HepG2 (cell line): ENCODE measurements around the gene CMKLR1. TPM values are rescaled to one million over a fixed set of nuclear protein-coding genes. Genes with fewer than 3 reads are reported as not detected.

Experiments
- ATAC-seq: fragments of 200-7000 bp; cut with Tn5 transposase; 3 replicates; pipeline ENCODE4 v1.9.1; 2020; ENCODE audit warnings: mild to moderate bottlenecking, moderate library complexity
- BruUV-seq: library from RNA; stranded (reverse); fragments of 400-500 nt; replicated peaks from 2 replicates; lab custom pipeline; 2021; lab: Mats Ljungman, UMichigan
- CTCF ChIA-PET: fragments of 300-600 bp; formaldehyde crosslinking; extraction: SDS; loops from one replicate; lab custom pipeline; 2021; ENCODE audit warnings: low total read pairs, inconsistent platforms, low intra/inter-chr PET ratio; lab: Yijun Ruan, JAX
- POLR2A ChIA-PET: fragments of 350-600 bp; sonication (Branson Sonifier 250); formaldehyde crosslinking; loops from one replicate; lab custom pipeline; 2020; ENCODE audit warnings: antibody characterized with exemption, inconsistent platforms; lab: Yijun Ruan, JAX
- DNase-seq: peaks from one replicate; pipeline ENCODE4 v3.0.0-alpha.2; 2015; ENCODE audit warnings: low spot score
- FAIRE-seq: peaks from 3 replicates; lab custom pipeline; 2011; peaks lifted over from hg19 to GRCh38; lab: Jason Lieb, UNC
- H2AFZ ChIP-seq: one replicate; pipeline ENCODE4 v1.6.1; 2011; ENCODE audit warnings: low read length, inconsistent platforms
- H3K27ac ChIP-seq: fragments of 300-600 bp; 3 replicates; pipeline ENCODE4 v1.8.0; 2011; ENCODE audit warnings: mixed run types, mild to moderate bottlenecking, mixed read lengths, low read length, inconsistent platforms; ENCODE audit not compliant: insufficient read depth; ENCODE audit errors: extremely low read length
- H3K27me3 ChIP-seq, 2 experiments: fragments of 200-600 bp in 1 of 2; 2 replicates in 1 of 2; 3 replicates in 1 of 2; pipeline versions ENCODE4 v1.6.0 to v1.8.0; 2011; ENCODE audit warnings: low read length in 2 of 2, mild to moderate bottlenecking in 2 of 2, moderate library complexity in 2 of 2, inconsistent platforms in 1 of 2; ENCODE audit not compliant: insufficient read depth in 2 of 2, control insufficient read depth in 1 of 2
- H3K36me3 ChIP-seq, 2 experiments: fragments of 200-600 bp in 1 of 2; replicated peaks in 1 of 2; 2 replicates in 1 of 2; 3 replicates in 1 of 2; pipeline versions ENCODE4 v1.5.1 to v1.8.0; 2011; ENCODE audit warnings: low read length in 2 of 2, inconsistent platforms in 1 of 2; ENCODE audit not compliant: insufficient read depth in 2 of 2, control insufficient read depth in 1 of 2
- H3K4me1 ChIP-seq: 2 replicates; pipeline ENCODE4 v1.5.1; 2012; ENCODE audit warnings: low read length, inconsistent platforms; ENCODE audit not compliant: insufficient read depth
- H3K4me2 ChIP-seq: 2 replicates; pipeline ENCODE4 v1.6.0; 2011; ENCODE audit warnings: low read depth, low read length, inconsistent platforms
- H3K4me3 ChIP-seq, 3 experiments: fragments of 200-600 bp in 1 of 3; sonication (generic), shearing (Covaris generic) in 1 of 3; replicated peaks in 1 of 3; 2 replicates each; pipeline ENCODE4 v1.5.1; 2011 to 2016; ENCODE audit warnings: low read length in 3 of 3, inconsistent platforms in 2 of 3, low read depth in 2 of 3, mild to moderate bottlenecking in 2 of 3, control low read depth in 1 of 3, mixed read lengths in 1 of 3; ENCODE audit not compliant: insufficient read depth in 1 of 3
- H3K79me2 ChIP-seq: one replicate; pipeline ENCODE4 v1.6.1; 2011; ENCODE audit warnings: low read length, inconsistent platforms; ENCODE audit not compliant: insufficient read depth
- H3K9ac ChIP-seq: 2 replicates; pipeline ENCODE4 v1.6.0; 2011; ENCODE audit warnings: mild to moderate bottlenecking, low read depth, low read length, inconsistent platforms; ENCODE audit not compliant: insufficient read depth
- H3K9me3 ChIP-seq: 2 replicates; pipeline ENCODE4 v1.5.1; 2012; ENCODE audit warnings: mild to moderate bottlenecking, low read length
- H4K20me1 ChIP-seq: 2 replicates; pipeline ENCODE4 v1.6.0; 2011; ENCODE audit warnings: inconsistent platforms, mild to moderate bottlenecking, low read length, moderate library complexity; ENCODE audit not compliant: insufficient read depth
- BRCA1 ChIP-seq: sonication (generic); formaldehyde crosslinking; IDR thresholded peaks from 2 replicates; pipeline ENCODE4 v1.4.0; 2020; ENCODE audit warnings: missing genetic modification reagents
- HDAC6 ChIP-seq: fragments of 200-600 bp; sonication (generic); IDR thresholded peaks from 2 replicates; pipeline ENCODE4 v1.7.0; 2017; ENCODE audit warnings: mild to moderate bottlenecking, antibody characterized with exemption, low read length, low read depth
- NFRKB ChIP-seq: fragments of 450-650 bp; IDR thresholded peaks from 2 replicates; pipeline ENCODE4 v1.6.1; 2017
- NONO ChIP-seq, 2 experiments: fragments of 450-650 bp in 1 of 2; sonication (generic) in 1 of 2; formaldehyde crosslinking in 1 of 2; IDR thresholded peaks in 1 of 2; conservative IDR thresholded peaks in 1 of 2; 2 replicates each; pipeline versions ENCODE4 v1.6.1 to v1.8.0; 2017 to 2022; ENCODE audit warnings: mild to moderate bottlenecking in 1 of 2, missing genetic modification reagents in 1 of 2, moderate library complexity in 1 of 2
- ZNF543 ChIP-seq: sonication (generic); formaldehyde crosslinking; IDR thresholded peaks from 2 replicates; pipeline ENCODE4 v1.4.0; 2020; ENCODE audit warnings: mild to moderate bottlenecking, missing genetic modification reagents
- WGBS: methylation state at CpG from one replicate; pipeline ENCODE4 v1.1.6; 2017; ENCODE audit warnings: low lambda C conversion rate; 5-methylcytosine and 5-hydroxymethylcytosine counted together
- in situ Hi-C: cut with HindIII; loops from 2 replicates; pipeline ENCODE4 v1.10.0; 2017; ENCODE audit warnings: low pct_unique_long_range_greater_than_20kb; ENCODE audit not compliant: extremely low pct_ligation_motif_present
- intact Hi-C: fragments of 100-400 bp; cut with micrococcal nuclease; formaldehyde crosslinking; loops from one replicate; pipeline ENCODE4 v1.10.0; 2022; ENCODE audit not compliant: unreplicated experiment
- polyA plus RNA-seq, 8 experiments: library from polyadenylated mRNA; depleted of rRNA in 3 of 8; stranded (reverse) in 7 of 8; unstranded in 1 of 8; fragments of >200 nt; fragmentation: Illumina TruSeq in 4 of 8; extraction: Trizol in 4 of 8; gene quantifications; 2 replicates each; pipeline versions ENCODE4 v1.2.1 to v1.2.3, GENCODE V29; 2011 to 2016; ENCODE audit warnings: low read depth in 4 of 8, missing spikeins in 1 of 8, mixed read lengths in 1 of 8; ENCODE audit not compliant: insufficient read depth in 1 of 8
- total RNA-seq, 5 experiments: library from RNA; depleted of rRNA; stranded (reverse); fragments of >200 nt; fragmentation: Illumina TruSeq; extraction: Trizol; gene quantifications; 2 replicates each; pipeline ENCODE4 v1.2.3, GENCODE V29; 2016; ENCODE audit warnings: low read depth in 1 of 5
- TF ChIP-seq, protein P1 (sequence below): sonication (generic); formaldehyde crosslinking; IDR thresholded peaks from 2 replicates; pipeline ENCODE4 v1.8.1; 2023; ENCODE audit warnings: mild to moderate bottlenecking, missing genetic modification reagents
- TF ChIP-seq, protein P2 (sequence below): sonication (generic); formaldehyde crosslinking; IDR thresholded peaks from 2 replicates; pipeline ENCODE4 v1.9.0; 2021; ENCODE audit warnings: missing genetic modification reagents, borderline replicate concordance
- TF ChIP-seq, protein P3 (sequence below): sonication (generic); formaldehyde crosslinking; IDR thresholded peaks from 2 replicates; pipeline ENCODE4 v1.5.0; 2020; ENCODE audit warnings: mild to moderate bottlenecking, missing genetic modification reagents, borderline replicate concordance
- TF ChIP-seq, protein P4 (sequence below): sonication (generic); formaldehyde crosslinking; IDR thresholded peaks from 2 replicates; pipeline ENCODE4 v1.5.1; 2020; ENCODE audit warnings: missing genetic modification reagents, mild to moderate bottlenecking, borderline replicate concordance
- TF ChIP-seq, protein P5 (sequence below): IDR thresholded peaks from 2 replicates; pipeline ENCODE4 v1.6.1; 2016; ENCODE audit warnings: low read depth

Gene CMKLR1
- total and polyA plus RNA-seq, 2 of the 13 experiments (the other 11 are each of a cell fraction or from before 2014, with no cell fraction given), result not detected

DNA sequence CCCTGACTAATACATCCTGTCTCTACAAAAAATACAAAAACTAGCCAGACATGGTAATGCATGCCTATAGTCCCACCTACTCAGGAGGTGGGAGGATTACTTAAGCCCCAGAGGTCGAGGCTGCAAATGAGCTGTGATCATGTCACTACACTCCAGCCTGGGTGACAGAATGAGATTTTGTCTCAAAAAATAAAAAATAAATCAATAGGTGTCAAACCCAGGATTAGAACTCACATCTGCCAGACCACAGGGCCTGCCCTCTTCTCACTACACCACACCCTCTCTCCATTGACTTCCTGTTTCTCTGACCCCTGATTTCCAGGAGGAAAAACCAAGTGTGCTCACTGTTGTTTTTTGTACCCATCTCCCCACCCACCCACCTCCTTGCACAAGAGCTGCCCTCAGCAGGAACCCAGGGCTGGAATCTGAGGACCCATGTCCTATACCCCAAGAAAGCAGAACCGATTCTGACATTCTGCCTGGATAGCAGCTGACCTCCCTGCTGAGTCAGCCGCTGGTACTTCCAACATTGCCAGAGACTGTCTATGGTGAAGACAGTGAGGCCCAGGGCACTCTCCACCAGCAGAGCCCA is 6.2 kb downstream of the CMKLR1 start (continued):
- TF ChIP-seq, protein P1, sequence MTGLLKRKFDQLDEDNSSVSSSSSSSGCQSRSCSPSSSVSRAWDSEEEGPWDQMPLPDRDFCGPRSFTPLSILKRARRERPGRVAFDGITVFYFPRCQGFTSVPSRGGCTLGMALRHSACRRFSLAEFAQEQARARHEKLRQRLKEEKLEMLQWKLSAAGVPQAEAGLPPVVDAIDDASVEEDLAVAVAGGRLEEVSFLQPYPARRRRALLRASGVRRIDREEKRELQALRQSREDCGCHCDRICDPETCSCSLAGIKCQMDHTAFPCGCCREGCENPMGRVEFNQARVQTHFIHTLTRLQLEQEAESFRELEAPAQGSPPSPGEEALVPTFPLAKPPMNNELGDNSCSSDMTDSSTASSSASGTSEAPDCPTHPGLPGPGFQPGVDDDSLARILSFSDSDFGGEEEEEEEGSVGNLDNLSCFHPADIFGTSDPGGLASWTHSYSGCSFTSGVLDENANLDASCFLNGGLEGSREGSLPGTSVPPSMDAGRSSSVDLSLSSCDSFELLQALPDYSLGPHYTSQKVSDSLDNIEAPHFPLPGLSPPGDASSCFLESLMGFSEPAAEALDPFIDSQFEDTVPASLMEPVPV (CRISPR knock-in tag), result no peak
- no peak for TF ChIP-seq HDAC6
- TF ChIP-seq ZNF543 (CRISPR knock-in tag), result no peak
- TF ChIP-seq BRCA1 (CRISPR knock-in tag), result no peak
- TF ChIP-seq, protein P2, sequence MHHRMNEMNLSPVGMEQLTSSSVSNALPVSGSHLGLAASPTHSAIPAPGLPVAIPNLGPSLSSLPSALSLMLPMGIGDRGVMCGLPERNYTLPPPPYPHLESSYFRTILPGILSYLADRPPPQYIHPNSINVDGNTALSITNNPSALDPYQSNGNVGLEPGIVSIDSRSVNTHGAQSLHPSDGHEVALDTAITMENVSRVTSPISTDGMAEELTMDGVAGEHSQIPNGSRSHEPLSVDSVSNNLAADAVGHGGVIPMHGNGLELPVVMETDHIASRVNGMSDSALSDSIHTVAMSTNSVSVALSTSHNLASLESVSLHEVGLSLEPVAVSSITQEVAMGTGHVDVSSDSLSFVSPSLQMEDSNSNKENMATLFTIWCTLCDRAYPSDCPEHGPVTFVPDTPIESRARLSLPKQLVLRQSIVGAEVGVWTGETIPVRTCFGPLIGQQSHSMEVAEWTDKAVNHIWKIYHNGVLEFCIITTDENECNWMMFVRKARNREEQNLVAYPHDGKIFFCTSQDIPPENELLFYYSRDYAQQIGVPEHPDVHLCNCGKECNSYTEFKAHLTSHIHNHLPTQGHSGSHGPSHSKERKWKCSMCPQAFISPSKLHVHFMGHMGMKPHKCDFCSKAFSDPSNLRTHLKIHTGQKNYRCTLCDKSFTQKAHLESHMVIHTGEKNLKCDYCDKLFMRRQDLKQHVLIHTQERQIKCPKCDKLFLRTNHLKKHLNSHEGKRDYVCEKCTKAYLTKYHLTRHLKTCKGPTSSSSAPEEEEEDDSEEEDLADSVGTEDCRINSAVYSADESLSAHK (CRISPR knock-in tag), result no peak
- TF ChIP-seq, all 625 proteins: peak for 0

DNA sequence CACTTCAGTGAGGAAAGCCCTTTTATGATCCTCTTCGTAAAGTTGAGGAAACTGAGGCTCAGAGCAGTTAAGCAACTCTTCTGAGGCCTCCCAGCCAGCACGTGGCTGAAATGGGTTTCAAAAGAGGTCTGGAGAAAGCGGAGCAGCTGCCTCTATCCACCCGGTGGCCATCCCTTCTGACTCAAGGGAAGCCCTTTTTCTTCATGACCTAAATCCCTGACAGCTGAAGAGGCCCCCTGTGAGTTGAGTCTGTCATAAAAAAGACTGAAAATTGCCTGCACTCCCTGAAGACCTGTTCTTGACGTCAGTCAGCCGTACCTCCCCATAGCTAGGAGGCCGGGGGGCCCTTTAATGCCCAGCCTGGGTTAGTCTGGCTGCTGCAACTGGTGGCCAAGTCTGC is 10.7 kb downstream of the CMKLR1 start:
- no peak overlapping the region for H3K4me2 ChIP-seq
- H3K79me2 ChIP-seq, result no peaks in the 10 kb centered on the region
- no peaks in the 10 kb centered on the region for H4K20me1 ChIP-seq
- FAIRE-seq (no peak), DNase-seq (no peak), ATAC-seq (no peak)
- H2AFZ ChIP-seq, result no peak overlapping the region
- no peak overlapping the region for H3K9ac ChIP-seq
- H3K27me3 ChIP-seq, result peaks cover 5 to 33% of the 10 kb centered on the region in 2 experiments; a peak in 3 of 5 replicates
- WGBS, result 24% methylated on average over 7 of the region's 7 CpGs
- ChIA-PET POLR2A (no interaction called here), CTCF (no interaction called here)
- H3K4me1 ChIP-seq, result no peaks in the 10 kb centered on the region
- H3K36me3 ChIP-seq, result no peaks in the 10 kb centered on the region
- H3K4me3 ChIP-seq, result no peak overlapping the region
- BruUV-seq, result no TSS peak
- in situ Hi-C loops (no loop called here), intact Hi-C loops (no loop called here)
- H3K9me3 ChIP-seq, result no peaks in the 10 kb centered on the region
- H3K27ac ChIP-seq, result no peak overlapping the region
- TF ChIP-seq NONO (IDR thresholded peaks at IDR 0.05) (no peak), NONO (CRISPR knock-in tag; conservative IDR thresholded peaks at IDR 0.05) (no peak), NFRKB (no peak)
- TF ChIP-seq, protein P3, sequence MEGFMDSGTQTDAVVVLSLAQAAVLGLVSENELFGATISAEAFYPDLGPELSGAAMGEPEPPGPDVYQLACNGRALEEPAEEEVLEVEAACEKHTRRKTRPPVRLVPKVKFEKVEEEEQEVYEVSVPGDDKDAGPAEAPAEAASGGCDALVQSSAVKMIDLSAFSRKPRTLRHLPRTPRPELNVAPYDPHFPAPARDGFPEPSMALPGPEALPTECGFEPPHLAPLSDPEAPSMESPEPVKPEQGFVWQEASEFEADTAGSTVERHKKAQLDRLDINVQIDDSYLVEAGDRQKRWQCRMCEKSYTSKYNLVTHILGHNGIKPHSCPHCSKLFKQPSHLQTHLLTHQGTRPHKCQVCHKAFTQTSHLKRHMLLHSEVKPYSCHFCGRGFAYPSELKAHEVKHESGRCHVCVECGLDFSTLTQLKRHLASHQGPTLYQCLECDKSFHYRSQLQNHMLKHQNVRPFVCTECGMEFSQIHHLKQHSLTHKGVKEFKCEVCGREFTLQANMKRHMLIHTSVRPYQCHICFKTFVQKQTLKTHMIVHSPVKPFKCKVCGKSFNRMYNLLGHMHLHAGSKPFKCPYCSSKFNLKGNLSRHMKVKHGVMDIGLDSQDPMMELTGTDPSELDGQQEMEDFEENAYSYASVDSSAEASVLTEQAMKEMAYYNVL (CRISPR knock-in tag), result no peak
- TF ChIP-seq, protein P4, sequence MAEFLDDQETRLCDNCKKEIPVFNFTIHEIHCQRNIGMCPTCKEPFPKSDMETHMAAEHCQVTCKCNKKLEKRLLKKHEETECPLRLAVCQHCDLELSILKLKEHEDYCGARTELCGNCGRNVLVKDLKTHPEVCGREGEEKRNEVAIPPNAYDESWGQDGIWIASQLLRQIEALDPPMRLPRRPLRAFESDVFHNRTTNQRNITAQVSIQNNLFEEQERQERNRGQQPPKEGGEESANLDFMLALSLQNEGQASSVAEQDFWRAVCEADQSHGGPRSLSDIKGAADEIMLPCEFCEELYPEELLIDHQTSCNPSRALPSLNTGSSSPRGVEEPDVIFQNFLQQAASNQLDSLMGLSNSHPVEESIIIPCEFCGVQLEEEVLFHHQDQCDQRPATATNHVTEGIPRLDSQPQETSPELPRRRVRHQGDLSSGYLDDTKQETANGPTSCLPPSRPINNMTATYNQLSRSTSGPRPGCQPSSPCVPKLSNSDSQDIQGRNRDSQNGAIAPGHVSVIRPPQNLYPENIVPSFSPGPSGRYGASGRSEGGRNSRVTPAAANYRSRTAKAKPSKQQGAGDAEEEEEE, result no peak
- TF ChIP-seq, protein P5, sequence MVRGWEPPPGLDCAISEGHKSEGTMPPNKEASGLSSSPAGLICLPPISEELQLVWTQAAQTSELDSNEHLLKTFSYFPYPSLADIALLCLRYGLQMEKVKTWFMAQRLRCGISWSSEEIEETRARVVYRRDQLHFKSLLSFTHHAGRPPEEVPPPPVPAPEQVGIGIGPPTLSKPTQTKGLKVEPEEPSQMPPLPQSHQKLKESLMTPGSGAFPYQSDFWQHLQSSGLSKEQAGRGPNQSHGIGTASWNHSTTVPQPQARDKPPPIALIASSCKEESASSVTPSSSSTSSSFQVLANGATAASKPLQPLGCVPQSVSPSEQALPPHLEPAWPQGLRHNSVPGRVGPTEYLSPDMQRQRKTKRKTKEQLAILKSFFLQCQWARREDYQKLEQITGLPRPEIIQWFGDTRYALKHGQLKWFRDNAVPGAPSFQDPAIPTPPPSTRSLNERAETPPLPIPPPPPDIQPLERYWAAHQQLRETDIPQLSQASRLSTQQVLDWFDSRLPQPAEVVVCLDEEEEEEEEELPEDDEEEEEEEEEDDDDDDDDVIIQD, result no peak
